ENCODE results near the gene NKAIN1. TPM values are rescaled to one million over a fixed set of nuclear protein-coding genes. Genes with fewer than 3 reads are reported as not detected.
"Not testable (repeated sequence)": the region's sequence is repeated elsewhere in the genome, so short reads cannot be mapped to it uniquely, and the experiment has no call there.

The NKAIN1 gene
- total RNA-seq, 1 experiment from 2014 or later: 36.8 TPM

DNA sequence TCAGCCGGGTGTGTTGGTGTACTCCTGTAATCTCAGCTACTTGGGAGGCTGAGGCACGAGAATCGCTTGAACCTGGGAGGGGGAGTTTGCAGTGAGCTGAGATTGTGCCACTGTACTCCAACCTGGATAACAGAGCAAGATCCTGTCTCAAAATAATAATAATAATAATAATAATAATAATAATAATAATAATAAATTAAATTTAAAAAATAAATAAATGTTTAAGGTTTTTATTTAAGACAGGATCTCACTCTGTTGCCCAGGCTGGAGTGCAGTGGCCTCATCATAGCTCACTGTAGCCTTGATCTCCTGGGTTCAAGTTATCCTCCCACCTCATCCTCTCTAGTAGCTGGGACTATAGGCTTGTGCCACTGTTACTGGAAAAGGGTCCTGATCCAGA lies 101.8 kb downstream of the NKAIN1 start:
- DNase-seq (ENCODE audit: low spot score); H3K36me3 Mint-ChIP-seq; POLR2A ChIA-PET; H3K27me3 Mint-ChIP-seq (ENCODE audit: low read depth); CTCF ChIA-PET; H3K27ac Mint-ChIP-seq; H3K4me3 Mint-ChIP-seq; H3K4me1 Mint-ChIP-seq; ATAC-seq: not testable (repeated sequence)
- peak; percentile 95 for TF ChIP-seq HMGA2 (CRISPR knock-in tag; IDR thresholded peaks at IDR 0.05)
- peaks cover 13% of the 10 kb centered on the region for H3K9me3 Mint-ChIP-seq

DNA sequence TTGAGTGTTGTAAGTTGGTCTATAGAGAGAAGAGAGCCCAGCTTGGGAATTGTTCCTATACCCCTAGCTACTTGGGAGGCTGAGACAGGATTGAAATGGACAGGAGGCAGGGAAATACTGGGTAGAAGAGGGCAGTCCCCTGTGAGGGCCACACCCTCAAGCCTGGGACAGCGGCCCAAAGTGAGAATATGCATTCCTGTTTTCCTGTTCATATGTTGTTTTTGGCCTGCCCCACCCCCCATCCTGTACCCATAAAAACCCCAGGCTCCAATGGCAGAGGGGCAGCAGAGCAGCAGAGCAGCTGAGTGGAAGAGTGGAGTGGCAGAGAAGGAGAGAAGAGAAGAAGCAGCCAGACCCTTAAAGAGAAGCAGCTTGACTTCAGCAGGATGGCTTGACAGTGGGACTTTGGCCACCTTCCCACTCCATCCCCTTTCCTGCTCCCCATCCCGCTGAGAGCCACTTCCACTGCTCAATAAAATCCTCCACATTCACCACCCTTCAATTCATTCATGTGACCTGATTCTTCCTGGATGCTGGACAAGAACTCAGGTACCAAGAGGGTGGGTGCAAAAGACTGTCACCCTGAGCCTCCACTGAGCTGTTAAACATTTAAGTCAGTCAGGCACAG lies 103.6 kb downstream of the NKAIN1 start:
- no peak overlapping the region for H3K27ac Mint-ChIP-seq
- ChIA-PET CTCF (no interaction called here), POLR2A (interaction anchor here (0.5 kb wide), 1 partner anchor 286 kb away, joined by 3 read pairs; no protein-coding TSS in a partner anchor)
- H3K4me1 Mint-ChIP-seq: no peaks in the 10 kb centered on the region
- no peak for TF ChIP-seq ZNF263 (CRISPR knock-in tag; IDR thresholded peaks at IDR 0.05; ENCODE audit: low read depth)
- TF ChIP-seq TCF7 (CRISPR knock-in tag; IDR thresholded peaks at IDR 0.05; ENCODE audit: low read depth): no peak
- TF ChIP-seq, protein P1, sequence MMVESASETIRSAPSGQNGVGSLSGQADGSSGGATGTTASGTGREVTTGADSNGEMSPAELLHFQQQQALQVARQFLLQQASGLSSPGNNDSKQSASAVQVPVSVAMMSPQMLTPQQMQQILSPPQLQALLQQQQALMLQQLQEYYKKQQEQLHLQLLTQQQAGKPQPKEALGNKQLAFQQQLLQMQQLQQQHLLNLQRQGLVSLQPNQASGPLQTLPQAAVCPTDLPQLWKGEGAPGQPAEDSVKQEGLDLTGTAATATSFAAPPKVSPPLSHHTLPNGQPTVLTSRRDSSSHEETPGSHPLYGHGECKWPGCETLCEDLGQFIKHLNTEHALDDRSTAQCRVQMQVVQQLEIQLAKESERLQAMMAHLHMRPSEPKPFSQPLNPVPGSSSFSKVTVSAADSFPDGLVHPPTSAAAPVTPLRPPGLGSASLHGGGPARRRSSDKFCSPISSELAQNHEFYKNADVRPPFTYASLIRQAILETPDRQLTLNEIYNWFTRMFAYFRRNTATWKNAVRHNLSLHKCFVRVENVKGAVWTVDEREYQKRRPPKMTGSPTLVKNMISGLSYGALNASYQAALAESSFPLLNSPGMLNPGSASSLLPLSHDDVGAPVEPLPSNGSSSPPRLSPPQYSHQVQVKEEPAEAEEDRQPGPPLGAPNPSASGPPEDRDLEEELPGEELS (CRISPR knock-in tag; IDR thresholded peaks at IDR 0.05): no peak
- no peak for TF ChIP-seq SP1 (CRISPR knock-in tag; conservative IDR thresholded peaks at IDR 0.05)
- TF ChIP-seq, protein P2, sequence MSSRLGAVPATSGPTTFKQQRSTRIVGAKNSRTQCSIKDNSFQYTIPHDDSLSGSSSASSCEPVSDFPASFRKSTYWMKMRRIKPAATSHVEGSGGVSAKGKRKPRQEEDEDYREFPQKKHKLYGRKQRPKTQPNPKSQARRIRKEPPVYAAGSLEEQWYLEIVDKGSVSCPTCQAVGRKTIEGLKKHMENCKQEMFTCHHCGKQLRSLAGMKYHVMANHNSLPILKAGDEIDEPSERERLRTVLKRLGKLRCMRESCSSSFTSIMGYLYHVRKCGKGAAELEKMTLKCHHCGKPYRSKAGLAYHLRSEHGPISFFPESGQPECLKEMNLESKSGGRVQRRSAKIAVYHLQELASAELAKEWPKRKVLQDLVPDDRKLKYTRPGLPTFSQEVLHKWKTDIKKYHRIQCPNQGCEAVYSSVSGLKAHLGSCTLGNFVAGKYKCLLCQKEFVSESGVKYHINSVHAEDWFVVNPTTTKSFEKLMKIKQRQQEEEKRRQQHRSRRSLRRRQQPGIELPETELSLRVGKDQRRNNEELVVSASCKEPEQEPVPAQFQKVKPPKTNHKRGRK (CRISPR knock-in tag; IDR thresholded peaks at IDR 0.05; ENCODE audit: borderline replicate concordance): no peak
- TF ChIP-seq, protein P3, sequence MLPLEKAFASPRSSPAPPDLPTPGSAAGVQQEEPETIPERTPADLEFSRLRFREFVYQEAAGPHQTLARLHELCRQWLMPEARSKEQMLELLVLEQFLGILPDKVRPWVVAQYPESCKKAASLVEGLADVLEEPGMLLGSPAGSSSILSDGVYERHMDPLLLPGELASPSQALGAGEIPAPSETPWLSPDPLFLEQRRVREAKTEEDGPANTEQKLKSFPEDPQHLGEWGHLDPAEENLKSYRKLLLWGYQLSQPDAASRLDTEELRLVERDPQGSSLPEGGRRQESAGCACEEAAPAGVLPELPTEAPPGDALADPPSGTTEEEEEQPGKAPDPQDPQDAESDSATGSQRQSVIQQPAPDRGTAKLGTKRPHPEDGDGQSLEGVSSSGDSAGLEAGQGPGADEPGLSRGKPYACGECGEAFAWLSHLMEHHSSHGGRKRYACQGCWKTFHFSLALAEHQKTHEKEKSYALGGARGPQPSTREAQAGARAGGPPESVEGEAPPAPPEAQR (CRISPR knock-in tag; IDR thresholded peaks at IDR 0.05): no peak
- TF ChIP-seq OVOL2 (CRISPR knock-in tag; IDR thresholded peaks at IDR 0.05; ENCODE audit: borderline replicate concordance): no peak
- no peaks in the 10 kb centered on the region; the same call in 1 of the 2 replicates for H3K27me3 Mint-ChIP-seq (ENCODE audit: low read depth)
- no peaks in the 10 kb centered on the region for H3K36me3 Mint-ChIP-seq
- DNase-seq (ENCODE audit: low spot score): no peak
- H3K9me3 Mint-ChIP-seq: peaks cover 13% of the 10 kb centered on the region
- ATAC-seq: no peak
- no peak overlapping the region for H3K4me3 Mint-ChIP-seq

DNA sequence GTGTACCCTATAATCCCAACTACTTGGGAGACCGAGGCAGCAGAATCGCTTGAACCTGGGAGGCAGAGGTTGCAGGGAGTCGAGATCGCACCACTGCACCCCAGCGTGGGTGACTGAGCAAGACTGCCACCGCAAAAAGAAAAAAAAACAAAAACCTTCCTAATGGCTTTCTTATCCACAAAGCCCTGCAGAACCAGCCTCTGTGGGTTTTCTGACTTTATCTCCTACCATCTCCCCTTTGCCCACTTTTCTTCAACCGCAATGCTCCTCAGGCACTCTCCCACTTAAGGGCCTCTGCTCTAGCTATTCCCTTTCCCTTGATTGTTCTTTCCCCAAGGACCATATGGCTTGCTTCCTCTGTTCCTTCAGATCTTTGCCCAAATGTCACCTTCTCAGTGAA lies 106.3 kb downstream of the NKAIN1 start:
- no peak overlapping the region for H3K4me3 Mint-ChIP-seq
- H3K36me3 Mint-ChIP-seq: no peaks in the 10 kb centered on the region
- no peak for ATAC-seq
- ChIA-PET POLR2A (interaction anchor here (0.7 kb wide), 1 partner anchor 71 kb away, joined by 3 read pairs; no protein-coding TSS in a partner anchor), CTCF (no interaction called here)
- peaks cover 9% of the 10 kb centered on the region for H3K9me3 Mint-ChIP-seq
- peak overlapping the region; percentile 31; the same call in 1 of the 2 replicates for H3K27ac Mint-ChIP-seq
- no peaks in the 10 kb centered on the region for H3K4me1 Mint-ChIP-seq
- TF ChIP-seq, protein P4, sequence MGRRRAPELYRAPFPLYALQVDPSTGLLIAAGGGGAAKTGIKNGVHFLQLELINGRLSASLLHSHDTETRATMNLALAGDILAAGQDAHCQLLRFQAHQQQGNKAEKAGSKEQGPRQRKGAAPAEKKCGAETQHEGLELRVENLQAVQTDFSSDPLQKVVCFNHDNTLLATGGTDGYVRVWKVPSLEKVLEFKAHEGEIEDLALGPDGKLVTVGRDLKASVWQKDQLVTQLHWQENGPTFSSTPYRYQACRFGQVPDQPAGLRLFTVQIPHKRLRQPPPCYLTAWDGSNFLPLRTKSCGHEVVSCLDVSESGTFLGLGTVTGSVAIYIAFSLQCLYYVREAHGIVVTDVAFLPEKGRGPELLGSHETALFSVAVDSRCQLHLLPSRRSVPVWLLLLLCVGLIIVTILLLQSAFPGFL (CRISPR knock-in tag; IDR thresholded peaks at IDR 0.05; ENCODE audit: borderline replicate concordance): no peak
- TF ChIP-seq NR1H2 (CRISPR knock-in tag; IDR thresholded peaks at IDR 0.05) (no peak), EMX1 (CRISPR knock-in tag; IDR thresholded peaks at IDR 0.05) (no peak), TEAD1 (CRISPR knock-in tag; IDR thresholded peaks at IDR 0.05) (no peak), RELA (CRISPR knock-in tag; IDR thresholded peaks at IDR 0.05; ENCODE audit: borderline replicate concordance) (no peak)
- TF ChIP-seq, protein P5, sequence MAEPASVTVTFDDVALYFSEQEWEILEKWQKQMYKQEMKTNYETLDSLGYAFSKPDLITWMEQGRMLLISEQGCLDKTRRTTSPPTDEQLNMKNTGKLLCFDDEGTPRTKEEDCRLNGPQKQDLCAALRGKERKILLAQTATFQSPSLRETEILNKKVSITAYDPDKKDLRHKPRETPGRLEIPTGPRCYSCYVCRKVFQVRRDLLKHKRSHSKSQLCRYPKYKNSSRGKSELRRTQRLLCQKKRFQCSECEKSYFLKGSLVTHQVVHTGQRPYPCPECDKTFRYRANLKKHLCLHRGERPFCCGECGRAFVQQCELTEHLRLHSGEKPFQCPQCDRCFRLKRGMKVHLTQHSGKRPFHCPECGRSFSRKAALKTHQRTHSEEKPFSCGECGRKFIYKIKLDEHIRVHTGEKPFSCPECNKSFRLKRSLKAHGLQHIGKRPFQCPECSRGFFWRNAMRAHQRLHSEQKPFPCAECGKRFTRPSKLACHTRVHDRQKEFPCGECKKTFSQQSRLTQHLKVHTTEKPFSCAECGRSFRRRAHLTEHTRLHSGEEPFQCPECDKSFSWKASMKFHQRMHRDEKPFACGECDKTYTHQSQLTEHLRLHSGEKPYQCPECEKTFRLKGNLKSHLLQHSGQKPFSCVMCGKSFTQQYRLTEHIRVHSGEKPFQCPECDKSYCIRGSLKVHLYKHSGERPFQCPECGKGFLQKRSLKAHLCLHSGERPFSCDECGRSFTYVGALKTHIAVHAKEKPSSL (CRISPR knock-in tag; conservative IDR thresholded peaks at IDR 0.05): no peak
- TF ChIP-seq, protein P2 (CRISPR knock-in tag; IDR thresholded peaks at IDR 0.05; ENCODE audit: borderline replicate concordance): no peak
- no peak for DNase-seq (ENCODE audit: low spot score)
- H3K27me3 Mint-ChIP-seq (ENCODE audit: low read depth): no peaks in the 10 kb centered on the region; the same call in 1 of the 2 replicates
